DMS53 treated with DMSO at 0.1 percent for 48 hours (cell line): ENCODE data around the gene FNDC1.

Experiments used
- DNase-seq: peaks from one replicate; lab custom pipeline; 2025; ENCODE audit not compliant: unreplicated experiment; lab: John Stamatoyannopoulos, UW

FNDC1 gene

DNA sequence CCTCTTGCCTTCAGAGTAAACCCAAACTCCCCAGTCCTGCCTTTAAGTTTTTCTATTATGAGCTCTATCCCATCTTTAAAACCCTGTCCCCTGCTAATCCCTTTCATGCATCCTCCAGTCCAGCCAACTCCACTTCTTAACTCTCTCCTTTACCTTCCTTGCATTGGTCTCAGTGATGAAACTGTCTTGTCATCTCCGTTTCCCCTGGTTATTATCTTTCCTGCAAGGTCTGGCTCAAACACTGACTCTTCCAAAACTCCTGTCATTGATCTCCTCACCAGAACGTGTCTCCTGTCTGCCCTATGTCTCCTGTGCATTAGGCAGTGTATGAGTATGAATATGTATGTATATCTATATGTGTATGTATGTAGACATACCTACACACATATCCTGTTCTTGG, 11.8 kb upstream of the FNDC1 start:
- no peak for DNase-seq

DNA sequence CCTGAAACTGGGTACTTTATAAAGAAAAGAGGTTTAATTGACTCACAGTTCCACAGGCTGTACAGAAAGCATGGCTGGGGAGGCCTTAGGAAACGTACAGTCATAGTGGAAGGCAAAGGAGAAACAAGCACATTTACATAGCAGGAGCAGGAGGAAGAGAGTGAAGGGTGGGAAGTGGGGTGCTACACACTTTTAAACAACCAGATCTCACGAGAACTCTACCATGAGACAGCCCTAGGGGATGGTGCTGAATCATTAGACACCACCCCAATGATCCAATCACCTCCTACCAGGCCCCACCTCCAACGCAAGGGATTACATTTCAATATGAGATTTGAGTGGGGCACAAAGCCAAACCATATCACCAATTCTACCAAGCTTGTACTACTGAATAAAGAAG, 7.4 kb upstream of the FNDC1 start:
- no peak for DNase-seq

DNA sequence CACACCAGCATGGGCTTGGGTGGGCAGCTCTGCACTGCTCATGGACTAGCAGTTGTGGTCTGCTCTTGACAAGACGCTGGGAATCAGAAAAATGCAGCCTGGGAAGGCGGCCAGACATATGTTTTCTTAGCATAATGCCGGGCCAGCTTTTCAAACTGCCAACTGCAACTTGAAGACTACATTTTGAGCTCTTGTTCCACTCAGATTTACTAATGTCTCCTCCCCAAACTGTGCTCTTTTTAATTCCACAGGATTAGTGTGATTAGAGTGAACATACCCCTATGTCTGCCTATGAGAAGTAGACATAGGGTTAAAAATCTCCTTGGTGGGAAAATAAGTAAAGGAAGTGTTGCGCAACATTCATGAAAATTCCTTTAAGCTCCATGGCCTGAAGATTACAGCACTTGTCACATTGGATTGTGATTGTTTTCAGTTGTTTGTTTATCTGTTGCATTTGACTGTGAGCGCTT, 5.3 kb upstream of the FNDC1 start:
- DNase-seq = no peak

DNA sequence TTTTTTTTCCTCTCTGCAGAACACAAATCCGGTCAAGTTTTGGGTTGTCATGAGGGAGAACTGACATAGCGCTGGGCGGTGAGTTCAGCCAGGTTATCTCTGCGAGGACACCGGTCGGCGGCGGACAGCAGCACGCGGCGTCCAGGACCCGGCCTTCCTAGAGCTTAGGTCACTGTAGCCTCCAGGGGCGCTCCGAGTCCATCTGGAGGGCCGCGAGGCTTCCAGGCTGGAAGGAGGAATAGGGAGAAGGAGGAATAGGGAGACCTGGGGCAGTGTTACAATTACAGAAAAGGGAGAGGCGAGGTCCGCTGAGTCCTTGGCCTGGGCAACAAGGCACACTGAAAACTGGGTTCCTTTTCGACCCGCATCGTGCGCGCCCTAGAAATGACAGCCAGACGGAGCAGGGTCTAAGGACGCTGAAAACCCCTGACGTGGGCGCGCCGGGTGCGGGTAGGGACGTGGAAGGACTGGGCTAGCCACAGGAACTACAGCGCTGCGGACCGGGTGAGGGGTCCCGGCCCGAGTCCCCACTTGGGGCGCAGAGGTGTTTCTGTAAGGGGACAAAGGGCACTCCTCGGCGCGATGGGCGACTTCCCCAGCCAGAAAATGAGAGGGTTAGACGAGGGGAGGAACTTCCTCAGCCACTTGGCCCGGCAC, 536 bp upstream of the FNDC1 start:
- DNase-seq = no peak

DNA sequence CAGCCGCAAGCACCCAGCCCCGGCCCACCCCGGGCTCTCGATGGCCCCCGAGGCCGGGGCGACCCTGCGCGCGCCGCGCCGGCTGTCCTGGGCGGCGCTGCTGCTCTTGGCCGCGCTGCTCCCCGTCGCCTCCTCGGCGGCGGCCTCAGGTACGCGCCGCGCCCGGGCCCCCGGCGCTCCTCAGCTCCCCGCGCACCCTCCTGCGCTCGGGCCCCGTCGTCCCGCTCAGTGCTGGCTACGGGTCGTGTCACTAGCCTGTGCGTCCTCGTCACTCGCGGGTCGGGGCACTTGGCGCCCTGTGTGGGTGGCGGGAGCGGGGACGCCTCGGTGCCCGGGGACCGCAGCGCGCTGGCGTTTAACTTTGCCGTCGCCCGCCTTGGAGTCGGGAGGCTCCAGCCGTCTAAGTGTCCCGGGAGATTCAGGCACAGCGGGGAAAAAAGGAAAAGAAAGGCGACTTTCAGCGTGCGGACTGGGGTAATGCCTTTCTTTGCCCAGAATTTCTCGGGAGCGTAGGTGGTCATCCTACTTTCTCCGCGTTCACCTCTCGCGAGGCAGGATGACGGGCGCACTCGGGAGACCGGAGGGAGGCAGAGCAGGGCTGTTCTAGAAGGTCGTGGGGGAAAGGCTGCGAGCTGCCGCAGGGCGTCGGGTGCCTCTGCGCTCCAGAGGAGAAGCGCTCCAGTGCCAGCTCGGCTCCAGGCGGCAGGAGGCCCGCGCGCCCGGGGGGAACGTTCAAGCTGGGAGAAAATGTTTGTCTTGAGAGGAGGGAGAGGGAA, 545 bp downstream of the FNDC1 start:
- no peak for DNase-seq

DNA sequence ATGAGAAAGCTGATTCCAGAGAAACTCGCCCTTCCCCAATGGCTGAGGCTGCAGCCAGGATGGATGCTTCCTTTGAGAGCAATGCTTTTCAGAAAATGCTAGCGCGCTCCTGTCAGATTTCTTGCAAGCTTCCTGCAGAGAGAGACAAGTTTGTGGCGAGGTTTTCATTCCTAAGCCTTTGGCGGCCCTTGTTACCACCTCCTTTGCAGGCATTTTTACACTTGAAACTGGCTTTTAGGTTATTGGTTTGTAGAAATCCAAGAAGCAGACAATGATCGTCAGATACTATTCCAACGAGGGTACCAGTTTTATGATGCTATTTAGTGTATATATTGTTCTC, 1.1 kb downstream of the FNDC1 start:
- DNase-seq = no peak

DNA sequence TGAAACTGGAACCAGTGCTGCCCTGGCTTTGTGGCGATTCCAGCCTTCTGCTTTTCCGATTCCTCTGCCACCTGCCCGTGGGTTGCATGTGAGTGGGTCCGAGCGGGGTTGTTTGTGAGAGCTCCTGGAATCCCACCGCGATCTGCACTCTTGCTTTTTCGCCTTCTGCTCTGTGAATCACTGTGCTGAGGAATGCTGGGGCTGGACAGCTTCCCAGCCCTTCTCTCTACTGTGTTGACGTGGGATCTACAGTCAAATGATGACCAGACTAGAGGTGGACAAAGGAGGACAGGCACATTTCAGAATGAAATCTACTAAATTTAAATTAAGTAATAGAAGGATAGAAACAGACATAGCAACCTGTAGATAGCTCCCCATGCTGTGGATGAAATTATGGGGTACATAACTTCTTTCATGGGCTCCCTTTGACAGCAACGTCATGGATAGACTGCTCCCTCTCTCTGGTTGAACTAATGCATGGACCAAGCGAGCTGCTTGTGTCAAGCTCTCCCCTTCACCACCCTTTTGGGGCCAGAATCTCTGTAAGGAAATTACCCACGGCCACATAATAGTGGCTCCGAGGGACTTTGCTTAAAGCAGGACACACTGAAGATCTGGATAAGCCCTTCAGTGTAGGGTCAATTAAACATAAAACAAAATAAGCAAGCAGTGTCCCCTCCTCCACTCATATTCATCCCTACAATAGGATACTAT, 2.0 kb downstream of the FNDC1 start:
- no peak for DNase-seq

DNA sequence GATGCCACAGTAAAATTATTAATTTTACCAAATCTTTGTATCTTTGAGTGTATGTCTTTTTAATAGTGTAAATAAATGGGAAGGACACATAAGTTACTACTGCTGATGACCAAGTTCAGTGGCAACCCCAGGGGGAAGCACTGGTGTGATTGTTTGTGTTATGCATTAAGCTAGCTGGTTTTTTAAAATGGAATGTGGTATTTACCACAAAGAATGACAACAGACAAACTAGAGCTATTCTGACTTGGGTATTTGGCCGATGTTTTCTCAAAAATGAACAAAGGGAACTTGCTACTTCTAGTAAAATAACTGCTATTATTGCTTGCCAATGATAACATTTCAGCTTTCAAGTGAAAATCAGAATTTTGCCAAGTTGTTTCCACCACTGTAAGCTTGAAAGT, 2.9 kb downstream of the FNDC1 start:
- DNase-seq = no peak

DNA sequence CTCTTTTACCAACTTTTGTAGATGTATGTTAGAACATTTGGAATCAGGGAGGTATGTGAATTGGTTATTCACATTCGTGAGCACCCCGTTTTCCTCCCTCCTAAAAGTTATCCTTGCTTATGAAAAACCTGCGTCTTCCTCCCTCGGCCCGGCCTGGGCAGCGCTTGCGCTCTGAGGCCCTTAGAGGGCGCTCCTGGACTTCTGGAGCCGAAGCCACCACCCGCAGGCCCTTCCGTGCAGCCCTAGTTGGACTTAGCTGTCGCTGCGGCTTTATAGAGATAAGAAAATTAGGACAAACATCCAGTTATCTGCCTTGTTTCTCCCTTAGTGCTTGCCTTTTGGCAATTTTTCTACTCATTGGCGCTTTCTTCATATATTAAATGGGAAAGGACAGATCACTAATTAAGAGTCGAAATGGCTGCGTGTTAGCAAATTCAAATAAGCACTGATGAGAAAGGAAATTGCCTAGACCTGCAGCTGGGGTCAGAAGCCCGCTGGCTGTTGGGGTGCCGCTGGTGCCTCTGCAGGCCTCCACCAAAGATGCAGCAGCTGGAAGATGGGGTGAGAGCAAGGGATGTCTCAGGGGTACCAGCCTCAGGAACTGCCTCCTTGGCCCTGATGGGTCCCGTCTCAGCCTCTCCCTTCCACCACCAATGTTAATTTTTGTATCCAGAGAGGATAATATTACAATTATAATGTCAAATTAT, 5.2 kb downstream of the FNDC1 start:
- peak; percentile 14 for DNase-seq

DNA sequence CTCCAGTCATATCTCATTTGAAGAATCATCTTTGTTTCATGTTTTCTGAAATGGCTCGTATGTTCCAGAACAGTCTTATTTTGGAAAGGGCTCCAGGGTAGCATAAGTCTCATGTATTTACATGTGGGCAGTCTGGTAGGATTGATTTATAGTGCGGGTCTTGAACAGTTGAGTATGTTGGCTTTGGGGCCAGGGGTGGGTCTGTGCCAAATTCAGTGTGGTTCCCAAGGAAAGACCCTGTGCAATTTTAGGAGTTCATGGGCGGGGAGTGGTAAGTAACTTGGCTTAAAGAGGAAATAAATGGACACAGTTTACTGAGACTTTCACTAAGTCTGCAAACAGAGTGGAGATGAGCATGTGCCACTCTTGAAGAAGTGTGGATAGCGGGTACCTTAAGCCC, 7.7 kb downstream of the FNDC1 start:
- no peak for DNase-seq

DNA sequence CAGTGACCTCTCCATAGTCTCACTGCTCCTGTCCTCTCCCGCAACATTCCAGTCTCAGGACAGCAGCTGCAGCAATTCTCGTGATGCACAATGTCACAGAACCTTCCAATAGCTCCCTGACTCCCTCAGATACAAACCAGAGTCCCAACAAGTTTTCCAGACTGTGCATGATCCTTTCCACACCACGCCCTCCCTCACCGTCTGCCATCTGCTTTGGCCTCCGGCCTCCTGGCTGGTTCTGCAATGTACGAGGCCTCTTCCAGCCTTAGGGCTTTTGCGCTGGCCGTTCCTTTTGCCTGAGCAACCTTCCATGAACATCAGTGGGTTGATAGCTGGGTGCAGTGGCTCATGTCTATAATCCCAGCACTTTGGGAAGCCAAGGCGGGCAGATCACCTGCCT, 9.6 kb downstream of the FNDC1 start:
- DNase-seq = no peak

DNA sequence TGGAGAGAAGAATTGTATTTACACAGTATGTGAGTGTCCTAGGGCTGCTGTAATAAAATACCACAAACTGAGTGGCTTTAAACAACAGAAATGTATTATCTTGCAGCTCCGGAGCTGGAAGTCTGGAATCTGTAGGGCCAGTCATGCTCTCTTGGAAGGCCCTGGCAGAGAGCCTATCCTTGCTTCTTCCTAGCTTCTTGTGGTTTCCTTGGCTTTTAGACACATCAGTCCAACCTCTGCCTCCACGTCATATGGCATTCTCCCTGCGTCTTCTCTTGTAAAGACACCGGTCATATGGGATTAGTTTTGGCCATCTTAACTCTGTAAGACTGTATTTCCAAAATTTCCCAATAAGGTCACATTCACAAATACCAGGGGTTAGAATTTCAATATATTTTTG, 10.8 kb downstream of the FNDC1 start:
- DNase-seq = no peak

DNA sequence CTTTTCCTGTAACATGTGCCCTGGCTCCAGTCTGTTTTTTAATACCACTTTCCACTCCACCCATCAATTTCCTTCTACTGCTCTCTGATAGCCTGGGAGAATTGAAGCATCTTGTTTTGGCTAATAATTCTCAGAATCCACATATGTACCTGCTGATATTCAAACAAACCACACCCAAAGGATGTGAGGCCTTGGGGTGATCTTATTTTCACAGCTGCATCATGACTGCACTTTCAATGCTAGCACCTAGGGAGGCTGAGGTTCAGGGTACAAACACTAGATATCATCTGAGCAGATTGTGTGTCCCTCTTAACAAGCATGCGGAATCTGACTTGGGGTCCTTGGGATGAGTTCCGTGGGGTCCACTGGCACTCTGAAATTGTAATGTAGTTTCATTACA, 12.7 kb downstream of the FNDC1 start:
- DNase-seq = no peak

DNA sequence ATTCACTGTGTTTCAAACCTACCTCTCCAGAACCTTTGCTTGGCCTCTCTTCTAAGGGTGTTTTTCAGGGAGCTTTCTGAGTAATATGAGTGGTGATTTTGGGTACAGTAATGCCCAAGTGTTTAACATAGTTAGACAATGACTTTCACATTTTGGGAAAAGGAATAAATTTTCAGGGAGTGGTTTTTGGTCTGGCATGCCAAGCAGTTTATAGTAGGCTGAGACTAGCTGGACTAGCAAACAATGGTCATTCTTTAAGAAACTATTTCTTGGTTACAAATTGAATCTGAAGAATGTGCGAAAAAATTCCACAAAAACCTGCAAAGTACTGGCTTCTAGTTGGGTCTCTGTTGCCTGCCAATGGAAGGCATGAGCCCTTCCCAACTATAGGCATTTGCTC, 15.4 kb downstream of the FNDC1 start:
- no peak for DNase-seq

DNA sequence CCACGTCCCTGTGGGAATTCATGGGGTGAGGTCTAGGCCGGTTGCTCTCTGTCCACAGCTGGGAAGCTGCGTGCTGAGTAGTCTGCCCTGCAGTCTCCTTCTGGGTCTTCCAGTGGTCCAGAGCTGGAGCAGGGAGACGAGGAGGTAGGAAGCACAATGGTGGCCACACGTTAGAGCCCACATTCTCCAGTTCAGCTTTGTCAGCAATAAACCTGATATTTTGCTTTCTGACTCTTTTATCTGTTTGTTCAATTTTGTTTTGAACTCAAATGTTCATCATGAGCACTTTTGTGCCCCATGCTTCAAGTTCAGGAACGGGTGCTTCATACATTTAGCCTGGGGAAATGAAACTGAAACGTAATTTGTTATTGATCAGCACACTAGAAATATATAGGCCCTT, 21.3 kb downstream of the FNDC1 start:
- no peak for DNase-seq

DNA sequence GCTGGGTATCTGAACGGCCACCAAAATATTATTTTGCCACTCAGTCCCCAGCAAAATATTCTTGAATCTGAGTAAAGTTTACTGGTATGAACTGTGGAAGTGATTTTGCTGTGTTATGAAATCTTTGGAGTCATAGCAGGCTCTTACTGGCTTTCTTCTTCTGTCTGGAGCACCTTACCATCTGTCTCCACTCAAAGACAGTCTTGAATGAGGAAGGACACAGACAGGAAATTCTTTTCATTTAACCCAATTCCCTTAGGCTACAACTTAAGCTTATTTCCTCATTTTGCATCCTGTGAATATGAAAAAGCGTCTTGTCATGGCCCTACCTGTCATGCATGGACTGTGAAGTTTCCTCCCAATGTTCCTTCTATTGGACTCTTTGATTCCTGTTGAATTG, 24.7 kb downstream of the FNDC1 start:
- no peak for DNase-seq

DNA sequence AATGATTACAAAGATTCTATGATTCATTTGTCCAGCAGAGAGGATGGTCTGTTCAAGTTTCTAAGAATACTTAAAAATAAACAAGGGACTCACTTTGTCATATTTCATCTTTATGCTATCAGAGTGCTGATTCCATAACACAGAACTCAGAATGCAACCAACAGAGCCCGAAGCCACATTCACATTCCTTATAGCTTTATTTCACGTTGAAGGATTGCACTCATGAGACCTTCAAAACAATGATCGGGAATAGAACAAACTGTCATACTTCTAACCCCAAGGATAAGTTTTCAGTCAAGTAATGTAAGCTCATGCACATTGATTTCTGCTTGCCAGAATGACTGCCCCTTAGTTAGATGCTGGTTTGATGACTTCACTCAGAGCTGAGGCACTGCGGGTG, 25.2 kb downstream of the FNDC1 start:
- DNase-seq = no peak

DNA sequence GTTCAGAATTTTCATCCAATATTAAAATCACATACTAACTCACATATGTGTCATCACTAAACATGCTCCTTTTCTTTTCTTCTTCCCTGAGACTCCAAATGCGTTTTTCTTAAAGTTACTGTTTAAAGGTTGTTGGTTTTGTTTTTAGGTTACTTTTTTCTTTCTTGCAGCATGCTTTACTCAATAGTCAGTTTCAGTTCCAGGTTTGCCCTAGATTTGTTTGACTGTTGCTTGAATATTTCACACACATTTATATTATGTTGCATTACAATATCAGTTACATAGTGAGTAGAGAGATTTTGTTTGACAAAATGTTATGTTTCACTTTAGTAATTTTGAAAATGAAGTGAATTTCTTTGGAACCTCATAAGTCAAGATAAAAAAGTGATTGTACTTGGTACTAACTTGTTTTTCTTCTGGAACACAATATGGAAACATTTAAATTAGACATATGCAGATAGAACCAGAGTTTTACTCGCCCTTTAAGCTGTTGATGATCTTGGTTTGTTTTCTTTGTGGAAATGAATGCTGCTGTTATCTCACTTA, 27.3 kb downstream of the FNDC1 start:
- no peak for DNase-seq

DNA sequence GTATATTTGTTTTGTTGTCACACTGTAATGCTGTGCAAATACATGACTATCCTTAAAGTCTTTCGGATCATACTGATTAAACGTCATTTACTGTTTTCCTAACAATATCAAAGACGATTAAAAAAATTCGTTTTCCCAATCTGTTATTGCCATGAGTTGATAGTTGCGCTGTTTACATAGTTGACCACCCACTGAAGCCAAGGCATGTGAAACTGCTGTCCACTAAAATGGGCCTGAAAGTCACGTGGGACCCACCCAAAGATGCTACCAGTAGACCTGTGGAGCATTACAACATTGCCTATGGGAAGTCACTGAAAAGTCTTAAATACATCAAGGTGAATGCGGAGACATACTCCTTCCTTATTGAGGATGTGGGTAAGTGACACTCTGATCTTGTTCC, 28.1 kb downstream of the FNDC1 start:
- no peak for DNase-seq

DNA sequence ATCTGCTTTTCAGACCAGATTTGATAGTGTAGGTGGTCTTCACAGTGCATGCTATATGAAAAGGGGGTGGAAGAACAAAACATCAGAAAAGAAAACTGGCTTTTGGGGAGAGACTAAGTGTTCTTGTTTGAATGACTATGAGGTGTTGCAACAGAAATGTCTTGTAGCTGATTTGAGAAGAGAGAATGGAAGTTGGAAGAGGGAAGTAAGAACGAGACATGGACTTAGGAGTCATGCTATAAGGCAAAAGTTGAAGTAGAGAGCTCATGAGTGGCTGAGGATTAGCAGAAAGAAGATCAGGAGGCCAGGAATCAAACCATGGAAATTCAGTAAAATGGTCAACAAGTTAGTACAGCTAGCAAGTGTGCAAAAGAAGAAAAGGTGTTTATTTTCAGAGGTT, 32.1 kb downstream of the FNDC1 start:
- DNase-seq = no peak

DNA sequence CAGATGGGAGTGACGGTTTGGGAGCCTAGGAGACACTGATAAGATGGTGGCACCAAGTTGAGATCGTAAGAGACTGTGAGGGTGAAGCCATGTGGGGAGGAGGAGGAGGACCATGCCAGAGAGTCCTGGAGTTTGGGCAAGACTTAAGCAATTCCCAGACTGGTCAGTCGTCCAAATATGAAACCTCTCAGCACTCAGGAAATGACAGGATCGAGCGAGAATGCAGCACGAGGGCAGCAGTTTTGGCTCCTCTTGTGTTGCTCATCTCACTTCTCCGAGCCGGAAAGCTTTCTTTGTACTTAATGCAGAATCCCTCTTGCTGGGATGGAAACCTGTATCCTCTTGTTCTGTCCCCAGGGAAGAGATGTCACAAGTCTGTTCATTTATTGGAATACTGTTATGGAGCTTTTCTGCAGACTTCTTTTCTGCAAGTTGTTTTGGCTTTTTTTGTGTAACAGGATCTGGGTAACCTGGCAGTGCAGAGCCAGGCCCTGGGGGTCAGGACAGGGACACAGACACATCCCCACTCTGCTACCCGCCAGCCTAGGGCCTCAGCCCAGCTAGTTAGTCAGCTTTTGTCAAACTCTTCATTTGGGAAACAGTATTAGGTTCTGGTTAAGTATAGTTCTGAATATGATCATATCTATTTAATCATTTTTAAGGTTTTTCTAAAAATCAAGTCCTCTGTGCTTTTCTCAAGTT, 34.3 kb downstream of the FNDC1 start:
- no peak for DNase-seq
